SK-N-SH treated with all-trans-retinoic acid at 6 μM for 48 hours (cell line): Measurements from ENCODE around the gene PCTP.

Experiments
- ATAC-seq: fragments of 200-7000 bp; cut with Tn5 transposase; 3 replicates; pipeline ENCODE4 v1.9.1; 2020; ENCODE audit warnings: mild to moderate bottlenecking, moderate library complexity
- ARNTL ChIP-seq: fragments of 450-650 bp; formaldehyde crosslinking; IDR thresholded peaks from 2 replicates; pipeline ENCODE4 v1.5.0; 2020; ENCODE audit warnings: low read depth, mild to moderate bottlenecking, moderate library complexity, borderline replicate concordance
- BACH2 ChIP-seq: fragments of 250-450 bp; sonication (Bioruptor Pico); IDR thresholded peaks from 2 replicates; pipeline ENCODE4 v1.9.0; 2021; ENCODE audit warnings: mild to moderate bottlenecking, borderline replicate concordance
- CSDC2 ChIP-seq: fragments of 250-450 bp; sonication (Bioruptor Pico); IDR thresholded peaks from 2 replicates; pipeline ENCODE4 v1.5.0; 2020; ENCODE audit warnings: mild to moderate bottlenecking, moderate library complexity
- GLIS3 ChIP-seq: fragments of 250-450 bp; sonication (Bioruptor Pico); IDR thresholded peaks from 2 replicates; pipeline ENCODE4 v1.5.0; 2020; ENCODE audit warnings: mild to moderate bottlenecking, moderate library complexity
- ISL1 ChIP-seq: fragments of 250-450 bp; sonication (Bioruptor Pico); IDR thresholded peaks from 2 replicates; pipeline ENCODE4 v2.1.2; 2022; ENCODE audit warnings: mild to moderate bottlenecking, moderate library complexity
- OSR1 ChIP-seq: fragments of 250-450 bp; sonication (Bioruptor Pico); IDR thresholded peaks from 2 replicates; pipeline ENCODE4 v1.8.0; 2022; ENCODE audit warnings: moderate library complexity, mild to moderate bottlenecking, inconsistent platforms
- PPARA ChIP-seq: fragments of 250-450 bp; sonication (Bioruptor Pico); IDR thresholded peaks from 2 replicates; pipeline ENCODE4 v1.5.0; 2020; ENCODE audit warnings: mild to moderate bottlenecking, borderline replicate concordance
- SNAI2 ChIP-seq: fragments of 250-450 bp; sonication (Bioruptor Pico); IDR thresholded peaks from 2 replicates; pipeline ENCODE4 v1.5.0; 2020; ENCODE audit warnings: mild to moderate bottlenecking, moderate library complexity
- TCF4 ChIP-seq: fragments of 250-450 bp; sonication (Bioruptor Pico); IDR thresholded peaks from 2 replicates; pipeline ENCODE4 v1.8.0; 2021; ENCODE audit warnings: mild to moderate bottlenecking, moderate library complexity, borderline replicate concordance
- TOX ChIP-seq: fragments of 250-450 bp; sonication (Bioruptor Pico); IDR thresholded peaks from 2 replicates; pipeline ENCODE4 v1.8.0; 2021; ENCODE audit warnings: mild to moderate bottlenecking, moderate library complexity, borderline replicate concordance
- ZFP3 ChIP-seq: fragments of 250-450 bp; sonication (Bioruptor Pico); IDR thresholded peaks from 2 replicates; pipeline ENCODE4 v1.5.0; 2020; ENCODE audit warnings: mild to moderate bottlenecking, moderate library complexity
- ZFP30 ChIP-seq: fragments of 450-650 bp; formaldehyde crosslinking; IDR thresholded peaks from 2 replicates; pipeline ENCODE4 v1.5.0; 2022; ENCODE audit warnings: mild to moderate bottlenecking, moderate library complexity
- ZNF565 ChIP-seq: fragments of 450-650 bp; formaldehyde crosslinking; conservative IDR thresholded peaks from 2 replicates; pipeline ENCODE4 v1.5.0; 2020; ENCODE audit warnings: low read depth, mild to moderate bottlenecking, moderate library complexity
- ZNF70 ChIP-seq: fragments of 450-650 bp; formaldehyde crosslinking; IDR thresholded peaks from 2 replicates; pipeline ENCODE4 v1.5.0; 2020; ENCODE audit warnings: mild to moderate bottlenecking, moderate library complexity
- ZNF8 ChIP-seq: fragments of 450-650 bp; formaldehyde crosslinking; IDR thresholded peaks from 2 replicates; pipeline ENCODE4 v1.5.0; 2020; ENCODE audit warnings: mild to moderate bottlenecking, moderate library complexity
- TF ChIP-seq, protein P1 (sequence below): fragments of 250-450 bp; sonication (Bioruptor Pico); IDR thresholded peaks from 2 replicates; pipeline ENCODE4 v1.5.1; 2020; ENCODE audit warnings: low read depth, mild to moderate bottlenecking, moderate library complexity
- TF ChIP-seq, protein P2 (sequence below): fragments of 250-450 bp; sonication (Bioruptor Pico); IDR thresholded peaks from 2 replicates; pipeline ENCODE4 v1.5.1; 2021; ENCODE audit warnings: mild to moderate bottlenecking, moderate library complexity
- TF ChIP-seq, protein P3 (sequence below): fragments of 250-450 bp; sonication (Bioruptor Pico); IDR thresholded peaks from 2 replicates; pipeline ENCODE4 v1.8.0; 2020; ENCODE audit warnings: mild to moderate bottlenecking, moderate library complexity, borderline replicate concordance
- TF ChIP-seq, protein P4 (sequence below): fragments of 250-450 bp; sonication (Bioruptor Pico); IDR thresholded peaks from 2 replicates; pipeline ENCODE4 v1.5.0; 2020; ENCODE audit warnings: mild to moderate bottlenecking, moderate library complexity
- TF ChIP-seq, protein P5 (sequence below): fragments of 250-450 bp; sonication (Bioruptor Pico); IDR thresholded peaks from 2 replicates; pipeline ENCODE4 v1.8.0; 2021; ENCODE audit warnings: low read depth, mild to moderate bottlenecking, moderate library complexity, borderline replicate concordance

The PCTP gene

DNA sequence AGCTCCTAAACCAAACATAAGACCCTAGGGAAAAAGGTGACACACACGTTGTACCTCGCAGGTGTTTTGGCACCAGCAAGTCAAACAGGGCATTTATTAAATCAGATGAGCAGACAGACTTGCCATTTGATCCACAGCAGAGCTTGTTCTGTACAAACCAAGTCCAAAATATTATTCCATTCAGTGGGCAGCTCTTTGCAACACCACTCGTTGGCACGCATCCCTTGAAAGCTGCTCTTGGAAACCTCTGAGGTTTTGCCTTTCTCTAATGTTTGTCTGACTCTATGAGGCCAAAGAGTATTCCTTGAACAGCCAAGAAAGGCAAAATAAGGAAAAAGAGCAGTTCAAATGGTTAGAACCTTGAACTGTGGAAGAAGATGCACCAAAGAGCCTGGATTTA is 40.9 kb upstream of the PCTP start:
- no peak for ATAC-seq
- TF ChIP-seq ZFP30 (no peak), OSR1 (CRISPR knock-in tag) (no peak), BACH2 (CRISPR knock-in tag) (no peak)
- TF ChIP-seq, protein P1, sequence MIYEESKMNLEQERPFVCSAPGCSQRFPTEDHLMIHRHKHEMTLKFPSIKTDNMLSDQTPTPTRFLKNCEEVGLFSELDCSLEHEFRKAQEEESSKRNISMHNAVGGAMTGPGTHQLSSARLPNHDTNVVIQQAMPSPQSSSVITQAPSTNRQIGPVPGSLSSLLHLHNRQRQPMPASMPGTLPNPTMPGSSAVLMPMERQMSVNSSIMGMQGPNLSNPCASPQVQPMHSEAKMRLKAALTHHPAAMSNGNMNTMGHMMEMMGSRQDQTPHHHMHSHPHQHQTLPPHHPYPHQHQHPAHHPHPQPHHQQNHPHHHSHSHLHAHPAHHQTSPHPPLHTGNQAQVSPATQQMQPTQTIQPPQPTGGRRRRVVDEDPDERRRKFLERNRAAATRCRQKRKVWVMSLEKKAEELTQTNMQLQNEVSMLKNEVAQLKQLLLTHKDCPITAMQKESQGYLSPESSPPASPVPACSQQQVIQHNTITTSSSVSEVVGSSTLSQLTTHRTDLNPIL (CRISPR knock-in tag): no peak
- TF ChIP-seq, protein P2, sequence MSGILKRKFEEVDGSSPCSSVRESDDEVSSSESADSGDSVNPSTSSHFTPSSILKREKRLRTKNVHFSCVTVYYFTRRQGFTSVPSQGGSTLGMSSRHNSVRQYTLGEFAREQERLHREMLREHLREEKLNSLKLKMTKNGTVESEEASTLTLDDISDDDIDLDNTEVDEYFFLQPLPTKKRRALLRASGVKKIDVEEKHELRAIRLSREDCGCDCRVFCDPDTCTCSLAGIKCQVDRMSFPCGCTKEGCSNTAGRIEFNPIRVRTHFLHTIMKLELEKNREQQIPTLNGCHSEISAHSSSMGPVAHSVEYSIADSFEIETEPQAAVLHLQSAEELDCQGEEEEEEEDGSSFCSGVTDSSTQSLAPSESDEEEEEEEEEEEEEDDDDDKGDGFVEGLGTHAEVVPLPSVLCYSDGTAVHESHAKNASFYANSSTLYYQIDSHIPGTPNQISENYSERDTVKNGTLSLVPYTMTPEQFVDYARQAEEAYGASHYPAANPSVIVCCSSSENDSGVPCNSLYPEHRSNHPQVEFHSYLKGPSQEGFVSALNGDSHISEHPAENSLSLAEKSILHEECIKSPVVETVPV (CRISPR knock-in tag): no peak

DNA sequence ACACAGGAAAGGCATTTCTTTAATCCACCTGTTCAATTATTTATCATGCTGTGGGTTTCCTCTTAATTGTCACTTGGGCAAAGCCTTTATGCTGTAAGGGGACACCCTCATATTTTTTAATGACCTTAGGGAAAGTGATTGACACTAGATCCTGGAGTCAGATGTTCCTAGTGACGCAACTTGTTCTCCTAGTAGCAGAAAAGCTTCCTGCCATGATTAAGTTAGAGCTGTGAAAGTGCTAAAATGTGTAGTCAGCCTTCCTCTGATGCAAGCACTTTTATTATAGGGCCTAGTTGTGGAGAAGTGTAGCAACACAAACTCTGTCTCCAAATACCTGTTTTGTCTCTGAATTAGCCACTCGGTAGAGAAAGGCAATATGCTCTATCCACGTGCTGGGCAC is 40.4 kb upstream of the PCTP start:
- no peak for ATAC-seq
- TF ChIP-seq, protein P3, sequence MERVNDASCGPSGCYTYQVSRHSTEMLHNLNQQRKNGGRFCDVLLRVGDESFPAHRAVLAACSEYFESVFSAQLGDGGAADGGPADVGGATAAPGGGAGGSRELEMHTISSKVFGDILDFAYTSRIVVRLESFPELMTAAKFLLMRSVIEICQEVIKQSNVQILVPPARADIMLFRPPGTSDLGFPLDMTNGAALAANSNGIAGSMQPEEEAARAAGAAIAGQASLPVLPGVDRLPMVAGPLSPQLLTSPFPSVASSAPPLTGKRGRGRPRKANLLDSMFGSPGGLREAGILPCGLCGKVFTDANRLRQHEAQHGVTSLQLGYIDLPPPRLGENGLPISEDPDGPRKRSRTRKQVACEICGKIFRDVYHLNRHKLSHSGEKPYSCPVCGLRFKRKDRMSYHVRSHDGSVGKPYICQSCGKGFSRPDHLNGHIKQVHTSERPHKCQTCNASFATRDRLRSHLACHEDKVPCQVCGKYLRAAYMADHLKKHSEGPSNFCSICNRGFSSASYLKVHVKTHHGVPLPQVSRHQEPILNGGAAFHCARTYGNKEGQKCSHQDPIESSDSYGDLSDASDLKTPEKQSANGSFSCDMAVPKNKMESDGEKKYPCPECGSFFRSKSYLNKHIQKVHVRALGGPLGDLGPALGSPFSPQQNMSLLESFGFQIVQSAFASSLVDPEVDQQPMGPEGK: no peak
- TF ChIP-seq TCF4 (CRISPR knock-in tag): no peak
- TF ChIP-seq OSR1 (CRISPR knock-in tag): no peak
- no peak for TF ChIP-seq ZFP3
- TF ChIP-seq ZFP30: no peak
- TF ChIP-seq ARNTL (CRISPR knock-in tag): no peak
- TF ChIP-seq CSDC2 (CRISPR knock-in tag): no peak
- TF ChIP-seq PPARA (CRISPR knock-in tag): no peak
- no peak for TF ChIP-seq ISL1
- TF ChIP-seq BACH2 (CRISPR knock-in tag): no peak
- TF ChIP-seq, protein P4, sequence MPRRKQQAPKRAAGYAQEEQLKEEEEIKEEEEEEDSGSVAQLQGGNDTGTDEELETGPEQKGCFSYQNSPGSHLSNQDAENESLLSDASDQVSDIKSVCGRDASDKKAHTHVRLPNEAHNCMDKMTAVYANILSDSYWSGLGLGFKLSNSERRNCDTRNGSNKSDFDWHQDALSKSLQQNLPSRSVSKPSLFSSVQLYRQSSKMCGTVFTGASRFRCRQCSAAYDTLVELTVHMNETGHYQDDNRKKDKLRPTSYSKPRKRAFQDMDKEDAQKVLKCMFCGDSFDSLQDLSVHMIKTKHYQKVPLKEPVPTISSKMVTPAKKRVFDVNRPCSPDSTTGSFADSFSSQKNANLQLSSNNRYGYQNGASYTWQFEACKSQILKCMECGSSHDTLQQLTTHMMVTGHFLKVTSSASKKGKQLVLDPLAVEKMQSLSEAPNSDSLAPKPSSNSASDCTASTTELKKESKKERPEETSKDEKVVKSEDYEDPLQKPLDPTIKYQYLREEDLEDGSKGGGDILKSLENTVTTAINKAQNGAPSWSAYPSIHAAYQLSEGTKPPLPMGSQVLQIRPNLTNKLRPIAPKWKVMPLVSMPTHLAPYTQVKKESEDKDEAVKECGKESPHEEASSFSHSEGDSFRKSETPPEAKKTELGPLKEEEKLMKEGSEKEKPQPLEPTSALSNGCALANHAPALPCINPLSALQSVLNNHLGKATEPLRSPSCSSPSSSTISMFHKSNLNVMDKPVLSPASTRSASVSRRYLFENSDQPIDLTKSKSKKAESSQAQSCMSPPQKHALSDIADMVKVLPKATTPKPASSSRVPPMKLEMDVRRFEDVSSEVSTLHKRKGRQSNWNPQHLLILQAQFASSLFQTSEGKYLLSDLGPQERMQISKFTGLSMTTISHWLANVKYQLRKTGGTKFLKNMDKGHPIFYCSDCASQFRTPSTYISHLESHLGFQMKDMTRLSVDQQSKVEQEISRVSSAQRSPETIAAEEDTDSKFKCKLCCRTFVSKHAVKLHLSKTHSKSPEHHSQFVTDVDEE: no peak
- TF ChIP-seq ZNF565: no peak

DNA sequence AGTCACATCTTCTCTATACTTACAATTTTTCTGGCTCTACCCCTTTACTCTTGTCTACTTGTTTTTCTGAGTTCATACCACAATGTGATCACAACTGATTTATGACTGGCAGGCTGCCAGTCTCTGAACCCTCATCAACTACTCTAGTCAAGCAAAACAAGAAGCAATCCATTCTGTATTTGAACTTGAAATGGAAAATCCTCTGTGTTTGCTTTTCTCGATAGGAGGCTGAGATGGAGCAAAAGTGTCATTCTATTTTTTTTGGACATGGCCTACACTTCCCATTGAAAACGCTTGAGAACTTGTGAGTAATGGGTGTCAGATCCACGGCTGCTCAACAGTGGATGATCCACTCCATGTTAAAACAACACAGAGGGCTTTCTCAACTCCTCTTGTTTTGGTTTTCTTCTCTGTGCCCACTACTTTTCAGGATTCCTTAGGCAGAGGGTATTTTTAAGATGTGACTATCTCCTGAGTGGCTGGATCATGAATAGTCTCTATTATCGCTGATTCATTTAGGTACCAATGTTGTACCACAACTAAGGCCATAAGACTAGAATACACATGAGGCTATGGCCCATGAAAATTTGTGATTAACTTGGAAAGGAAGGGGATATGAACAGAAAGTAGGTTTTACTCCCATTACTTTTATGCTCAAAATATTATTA is 39.9 kb upstream of the PCTP start:
- ATAC-seq: no peak
- TF ChIP-seq PPARA (CRISPR knock-in tag) (no peak), CSDC2 (CRISPR knock-in tag) (no peak), ISL1 (no peak), ZNF8 (CRISPR knock-in tag) (no peak), ARNTL (CRISPR knock-in tag) (no peak), GLIS3 (CRISPR knock-in tag) (no peak), SNAI2 (CRISPR knock-in tag) (no peak), ZNF70 (CRISPR knock-in tag) (no peak), TCF4 (CRISPR knock-in tag) (no peak), TOX (CRISPR knock-in tag) (no peak)
- TF ChIP-seq, protein P2 (CRISPR knock-in tag): no peak
- TF ChIP-seq, protein P4: no peak
- TF ChIP-seq, protein P5, sequence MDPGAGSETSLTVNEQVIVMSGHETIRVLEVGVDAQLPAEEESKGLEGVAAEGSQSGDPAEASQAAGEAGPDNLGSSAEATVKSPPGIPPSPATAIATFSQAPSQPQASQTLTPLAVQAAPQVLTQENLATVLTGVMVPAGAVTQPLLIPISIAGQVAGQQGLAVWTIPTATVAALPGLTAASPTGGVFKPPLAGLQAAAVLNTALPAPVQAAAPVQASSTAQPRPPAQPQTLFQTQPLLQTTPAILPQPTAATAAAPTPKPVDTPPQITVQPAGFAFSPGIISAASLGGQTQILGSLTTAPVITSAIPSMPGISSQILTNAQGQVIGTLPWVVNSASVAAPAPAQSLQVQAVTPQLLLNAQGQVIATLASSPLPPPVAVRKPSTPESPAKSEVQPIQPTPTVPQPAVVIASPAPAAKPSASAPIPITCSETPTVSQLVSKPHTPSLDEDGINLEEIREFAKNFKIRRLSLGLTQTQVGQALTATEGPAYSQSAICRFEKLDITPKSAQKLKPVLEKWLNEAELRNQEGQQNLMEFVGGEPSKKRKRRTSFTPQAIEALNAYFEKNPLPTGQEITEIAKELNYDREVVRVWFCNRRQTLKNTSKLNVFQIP: no peak
- TF ChIP-seq, protein P1 (CRISPR knock-in tag): no peak
- TF ChIP-seq, all 23 proteins: peak for 0
